K562 (cell line): ENCODE measurements around the gene CS. TPM values are rescaled to one million over a fixed set of nuclear protein-coding genes. Genes with fewer than 3 reads are reported as not detected.

ENCODE experiments used
- ARID4B ChIP-seq: sonication (generic); formaldehyde crosslinking; IDR thresholded peaks from 2 replicates; pipeline ENCODE4 v1.8.0; 2022; ENCODE audit warnings: mild to moderate bottlenecking, missing genetic modification reagents
- E2F4 ChIP-seq: sonication (generic); formaldehyde crosslinking; IDR thresholded peaks from 2 replicates; pipeline ENCODE4 v1.8.0; 2022; ENCODE audit warnings: mild to moderate bottlenecking, low read depth, missing genetic modification reagents
- EHMT2 ChIP-seq: fragments of 450-650 bp; IDR thresholded peaks from 2 replicates; pipeline ENCODE4 v1.6.1; 2018; ENCODE audit warnings: antibody characterized with exemption
- MIER1 ChIP-seq: fragments of 450-650 bp; IDR thresholded peaks from 2 replicates; pipeline ENCODE4 v1.6.1; 2016; ENCODE audit warnings: antibody characterized with exemption, mild to moderate bottlenecking, low read depth
- TOE1 ChIP-seq, 2 experiments: fragments of 450-650 bp in 1 of 2; sonication (generic) in 1 of 2; formaldehyde crosslinking in 1 of 2; IDR thresholded peaks; 2 replicates each; pipeline versions ENCODE4 v1.7.1 to v1.8.0; 2016 to 2022; ENCODE audit warnings: borderline replicate concordance in 2 of 2, mild to moderate bottlenecking in 2 of 2, antibody characterized with exemption in 1 of 2, inconsistent platforms in 1 of 2, low read depth in 1 of 2, missing genetic modification reagents in 1 of 2, moderate library complexity in 1 of 2
- ZNF280B ChIP-seq: fragments of 250-450 bp; sonication (Bioruptor Pico); IDR thresholded peaks from 2 replicates; pipeline ENCODE4 v1.5.1; 2021; ENCODE audit warnings: mild to moderate bottlenecking
- ZNF639 ChIP-seq, 2 experiments: fragments of 200-800 bp in 1 of 2; sonication (Bioruptor generic) in 1 of 2; sonication (generic) in 1 of 2; formaldehyde crosslinking in 1 of 2; IDR thresholded peaks in 1 of 2; conservative IDR thresholded peaks in 1 of 2; 2 replicates each; pipeline versions ENCODE4 v1.5.0 to v1.6.1; 2016 to 2020; ENCODE audit warnings: missing compliant biosample characterization in 1 of 2, missing genetic modification characterization in 1 of 2, missing genetic modification reagents in 1 of 2
- polyA plus RNA-seq, 8 experiments: library from polyadenylated mRNA; depleted of rRNA in 4 of 8; stranded (reverse) in 5 of 8; unstranded in 3 of 8; fragments of >200 nt; fragmentation: Nextera tagmentation in 2 of 8; fragmentation: Illumina TruSeq in 1 of 8; extraction: Ambion mirVana in 2 of 8; extraction: Trizol in 1 of 8; gene quantifications; 2 replicates each; pipeline versions ENCODE4 v1.2.1 to v1.2.3, GENCODE V29; 2011 to 2014; ENCODE audit warnings: inconsistent platforms in 1 of 8, missing spikeins in 1 of 8
- total RNA-seq, 7 experiments: library from RNA; depleted of rRNA in 6 of 7; stranded (reverse); fragments of >200 nt in 6 of 7; fragmentation: Illumina TruSeq in 2 of 7; extraction: Trizol in 2 of 7; gene quantifications; 2 replicates each; pipeline versions ENCODE4 v1.2.1 to v1.2.3, GENCODE V29; 2011 to 2021; ENCODE audit warnings: low replicate concordance in 1 of 7

The CS gene
- total and polyA plus RNA-seq, 9 of the 15 experiments (the other 6 are each of a cell fraction or from before 2014, with no cell fraction given), result 99.9 to 390 (median 149) TPM

GRCh38 chr12:56224954-56225353 lies 75.2 kb downstream of the CS start (continued):
- TF ChIP-seq ARID4B (CRISPR knock-in tag) (no peak), MIER1 (peak; percentile 81; the same call in 1 of the 2 replicates), ZNF280B (no peak), EHMT2 (peak; percentile 94), TOE1 (IDR thresholded peaks at IDR 0.05; ENCODE audit: borderline replicate concordance) (no peak), TOE1 (CRISPR knock-in tag; IDR thresholded peaks at IDR 0.05; ENCODE audit: borderline replicate concordance, low read depth) (no peak), ZNF639 (CRISPR knock-in tag; conservative IDR thresholded peaks at IDR 0.05 in 1 of 2, IDR thresholded peaks at IDR 0.05 in 1 of 2) (no peak), E2F4 (peak; percentile 58; the same call in 1 of the 2 replicates)
- TF ChIP-seq, all 486 proteins: peak for 6
